ENCODE measurements around the gene PADI6. TPM values are rescaled to one million over a fixed set of nuclear protein-coding genes. Genes with fewer than 3 reads are reported as not detected.
A peak's percentile ranks its signal among the peaks of the same experiment; 100 is the strongest.

Gene PADI6
- total RNA-seq, 1 donor from 2014 or later: not detected

DNA sequence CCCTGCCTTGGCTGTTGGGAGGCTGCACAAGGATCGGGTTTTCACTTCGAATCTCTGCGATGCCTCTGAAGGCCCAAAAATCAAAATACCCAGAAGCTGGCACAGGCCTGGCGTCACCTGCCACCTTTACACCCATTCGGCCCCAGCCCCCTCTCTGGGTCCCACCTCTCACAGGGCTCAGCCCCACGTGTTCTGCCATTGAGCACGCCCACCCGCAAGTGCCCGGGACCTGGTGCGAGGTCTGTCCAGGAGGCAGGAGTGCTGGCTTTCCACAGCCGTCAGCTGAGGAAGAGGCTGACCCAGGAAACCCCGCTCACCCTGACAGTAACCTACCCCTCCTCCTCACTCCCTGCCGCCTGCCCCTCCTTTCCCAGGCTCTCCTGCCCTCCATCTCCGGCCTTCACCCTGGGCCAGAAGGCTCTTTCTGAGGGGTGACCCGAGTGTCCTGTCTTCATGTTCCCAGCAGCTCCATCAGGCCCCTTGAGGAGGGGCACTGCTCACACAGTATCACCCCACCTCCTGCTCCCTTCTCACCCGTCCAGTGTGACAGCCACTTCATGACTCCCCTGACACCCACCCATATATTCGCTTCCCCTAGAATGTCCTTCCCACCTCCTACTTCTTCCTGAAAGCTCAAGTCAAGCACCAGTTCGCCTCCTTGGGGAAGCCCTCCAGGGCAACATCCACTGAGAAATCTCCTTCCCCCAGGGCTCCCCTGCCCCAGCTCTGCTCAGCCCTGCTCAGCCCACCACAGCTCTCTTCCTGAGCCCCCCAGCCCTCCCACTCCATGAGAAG, 54.0 kb downstream of the PADI6 start:
- no peaks in the 10 kb centered on the region for H3K9me3 Mint-ChIP-seq
- no peak overlapping the region for H3K27ac Mint-ChIP-seq (ENCODE audit: unreplicated experiment)
- H3K4me1 Mint-ChIP-seq: peaks cover 16% of the 10 kb centered on the region
- no peak overlapping the region for H3K4me3 Mint-ChIP-seq
- H3K27me3 Mint-ChIP-seq (ENCODE audit: low read depth): no peaks in the 10 kb centered on the region
- TF ChIP-seq, protein P1, sequence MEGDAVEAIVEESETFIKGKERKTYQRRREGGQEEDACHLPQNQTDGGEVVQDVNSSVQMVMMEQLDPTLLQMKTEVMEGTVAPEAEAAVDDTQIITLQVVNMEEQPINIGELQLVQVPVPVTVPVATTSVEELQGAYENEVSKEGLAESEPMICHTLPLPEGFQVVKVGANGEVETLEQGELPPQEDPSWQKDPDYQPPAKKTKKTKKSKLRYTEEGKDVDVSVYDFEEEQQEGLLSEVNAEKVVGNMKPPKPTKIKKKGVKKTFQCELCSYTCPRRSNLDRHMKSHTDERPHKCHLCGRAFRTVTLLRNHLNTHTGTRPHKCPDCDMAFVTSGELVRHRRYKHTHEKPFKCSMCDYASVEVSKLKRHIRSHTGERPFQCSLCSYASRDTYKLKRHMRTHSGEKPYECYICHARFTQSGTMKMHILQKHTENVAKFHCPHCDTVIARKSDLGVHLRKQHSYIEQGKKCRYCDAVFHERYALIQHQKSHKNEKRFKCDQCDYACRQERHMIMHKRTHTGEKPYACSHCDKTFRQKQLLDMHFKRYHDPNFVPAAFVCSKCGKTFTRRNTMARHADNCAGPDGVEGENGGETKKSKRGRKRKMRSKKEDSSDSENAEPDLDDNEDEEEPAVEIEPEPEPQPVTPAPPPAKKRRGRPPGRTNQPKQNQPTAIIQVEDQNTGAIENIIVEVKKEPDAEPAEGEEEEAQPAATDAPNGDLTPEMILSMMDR (conservative IDR thresholded peaks at IDR 0.05): no peak
- H3K36me3 Mint-ChIP-seq (ENCODE audit: low read depth): peaks cover 31% of the 10 kb centered on the region
- no peak for DNase-seq (ENCODE audit: low read depth, low spot score)

GRCh38 chr1:17427696-17428660, 56.0 kb downstream of the PADI6 start:
- Mint-ChIP-seq H3K27me3 (ENCODE audit: low read depth) (no peaks in the 10 kb centered on the region), H3K27ac (ENCODE audit: unreplicated experiment) (no peak overlapping the region), H3K4me3 (no peak overlapping the region), H3K4me1 (peaks cover 18% of the 10 kb centered on the region), H3K36me3 (ENCODE audit: low read depth) (peaks cover 32% of the 10 kb centered on the region), H3K9me3 (no peaks in the 10 kb centered on the region)
- DNase-seq (ENCODE audit: low read depth, low spot score): no peak
- TF ChIP-seq, protein P1 (conservative IDR thresholded peaks at IDR 0.05): no peak

DNA sequence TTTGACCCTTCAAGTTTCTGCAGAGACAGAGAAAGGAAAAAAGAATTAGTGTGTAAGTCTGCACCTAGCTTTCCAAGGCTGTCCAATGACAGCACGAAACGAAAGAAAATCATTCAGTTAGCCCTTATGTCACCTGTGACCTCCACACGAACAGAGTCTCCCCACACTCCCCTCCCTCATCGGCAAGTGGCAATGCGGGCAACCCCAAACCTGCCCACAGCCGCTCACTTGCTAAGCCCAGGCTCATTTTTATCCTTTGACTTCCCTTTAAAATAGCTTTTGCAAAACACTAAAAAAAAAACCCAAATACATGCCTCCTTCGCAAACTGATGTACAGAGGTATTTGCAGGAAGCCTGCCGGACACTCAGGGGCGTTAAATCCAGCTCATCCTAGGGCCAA, 57.2 kb downstream of the PADI6 start:
- TF ChIP-seq, protein P1 (conservative IDR thresholded peaks at IDR 0.05): no peak
- H3K27ac Mint-ChIP-seq (ENCODE audit: unreplicated experiment): no peak overlapping the region
- no peaks in the 10 kb centered on the region for H3K9me3 Mint-ChIP-seq
- peaks cover 23% of the 10 kb centered on the region for H3K4me1 Mint-ChIP-seq
- no peaks in the 10 kb centered on the region for H3K27me3 Mint-ChIP-seq (ENCODE audit: low read depth)
- H3K4me3 Mint-ChIP-seq: peak overlapping the region; percentile 13
- H3K36me3 Mint-ChIP-seq (ENCODE audit: low read depth): peaks cover 24% of the 10 kb centered on the region
- DNase-seq (ENCODE audit: low read depth, low spot score): no peak

DNA sequence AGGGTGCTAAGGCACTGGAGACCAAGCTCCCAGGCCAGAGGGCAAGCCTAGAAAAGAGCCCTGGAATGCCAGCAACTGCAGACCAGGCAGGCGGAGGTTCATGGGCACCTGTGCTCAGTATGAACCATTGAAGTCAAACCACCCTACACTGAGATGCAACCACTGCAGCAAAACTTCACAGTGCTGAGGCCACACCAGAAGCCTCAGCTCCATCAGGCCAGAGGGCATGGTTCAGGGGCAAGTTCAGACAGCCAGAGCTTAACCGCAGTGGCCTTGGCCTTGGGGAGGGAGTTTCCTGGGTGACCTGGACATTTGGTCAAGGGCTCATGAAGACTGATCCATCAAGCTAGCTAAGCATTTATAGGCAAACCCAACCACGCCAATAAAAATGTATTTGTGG, 60.4 kb downstream of the PADI6 start:
- Mint-ChIP-seq H3K27me3 (ENCODE audit: low read depth) (peaks cover 5% of the 10 kb centered on the region), H3K4me1 (peaks cover 49% of the 10 kb centered on the region), H3K9me3 (no peaks in the 10 kb centered on the region), H3K36me3 (ENCODE audit: low read depth) (peaks cover 21% of the 10 kb centered on the region), H3K27ac (ENCODE audit: unreplicated experiment) (no peak overlapping the region), H3K4me3 (peak overlapping the region; percentile 34)
- TF ChIP-seq, protein P1 (conservative IDR thresholded peaks at IDR 0.05): no peak
- DNase-seq (ENCODE audit: low read depth, low spot score): no peak

DNA sequence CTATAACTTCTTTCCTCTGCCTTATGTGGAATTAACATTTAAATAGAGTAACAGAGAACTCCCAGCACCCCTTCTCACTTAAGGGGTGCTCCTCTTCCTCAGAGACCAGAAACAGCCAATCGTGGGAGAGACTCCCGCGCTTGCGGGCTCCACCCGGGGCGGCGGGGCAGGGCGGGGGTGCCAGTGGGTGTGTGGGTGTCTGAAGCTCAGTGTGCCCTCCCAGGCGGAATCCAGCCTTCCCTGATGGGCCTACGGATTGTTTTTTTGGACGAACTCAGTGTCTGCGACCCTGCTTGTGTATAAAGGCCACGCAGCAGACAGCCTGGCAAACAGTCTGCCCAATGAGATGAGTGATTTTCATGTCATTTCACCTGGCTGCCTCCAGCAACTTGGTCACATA, 61.3 kb downstream of the PADI6 start:
- no peak for DNase-seq (ENCODE audit: low read depth, low spot score)
- Mint-ChIP-seq H3K27ac (ENCODE audit: unreplicated experiment) (no peak overlapping the region), H3K4me3 (no peak overlapping the region), H3K4me1 (peaks cover 49% of the 10 kb centered on the region), H3K36me3 (ENCODE audit: low read depth) (peaks cover 21% of the 10 kb centered on the region), H3K27me3 (ENCODE audit: low read depth) (peaks cover 5% of the 10 kb centered on the region), H3K9me3 (no peaks in the 10 kb centered on the region)
- TF ChIP-seq, protein P1 (conservative IDR thresholded peaks at IDR 0.05): no peak
